IPS-18a (cell line): ENCODE results near the gene NLRC3.

Experiments
- H3K27ac ChIP-seq: one replicate; pipeline ENCODE4 v1.5.1; 2013; ENCODE audit warnings: low read length
- H3K27me3 ChIP-seq: one replicate; pipeline ENCODE4 v1.6.1; 2013; ENCODE audit warnings: mild to moderate bottlenecking, low read length; ENCODE audit not compliant: control insufficient read depth, insufficient read depth
- H3K36me3 ChIP-seq: one replicate; pipeline ENCODE4 v1.6.1; 2013; ENCODE audit warnings: low read depth, low read length; ENCODE audit not compliant: control insufficient read depth
- H3K4me1 ChIP-seq: one replicate; pipeline ENCODE4 v1.6.1; 2013; ENCODE audit warnings: low read depth, low read length; ENCODE audit not compliant: control insufficient read depth
- H3K4me3 ChIP-seq: one replicate; pipeline ENCODE4 v1.5.1; 2013; ENCODE audit warnings: low read length
- H3K9ac ChIP-seq: one replicate; pipeline ENCODE4 v1.6.1; 2013; ENCODE audit warnings: mild to moderate bottlenecking, low read length, moderate library complexity
- H3K9me3 ChIP-seq: one replicate; pipeline ENCODE4 v1.6.1; 2013; ENCODE audit warnings: low read depth, low read length; ENCODE audit not compliant: control insufficient read depth

Gene NLRC3

GRCh38 chr16:3550851-3551847, 26.1 kb downstream of the NLRC3 start:
- Histone ChIP-seq H3K27me3 (no peaks in the 10 kb centered on the region), H3K36me3 (no peaks in the 10 kb centered on the region), H3K9ac (no peak overlapping the region), H3K27ac (no peak overlapping the region), H3K9me3 (no peaks in the 10 kb centered on the region), H3K4me1 (peaks cover 22% of the 10 kb centered on the region), H3K4me3 (no peak overlapping the region)

GRCh38 chr16:3549906-3550305, 27.3 kb downstream of the NLRC3 start:
- Histone ChIP-seq H3K27me3 (no peaks in the 10 kb centered on the region), H3K4me3 (no peak overlapping the region)

GRCh38 chr16:3548859-3549258, 28.3 kb downstream of the NLRC3 start:
- Histone ChIP-seq H3K36me3 (no peaks in the 10 kb centered on the region), H3K4me1 (peaks cover 13% of the 10 kb centered on the region), H3K9me3 (no peaks in the 10 kb centered on the region), H3K27ac (no peak overlapping the region), H3K4me3 (no peak overlapping the region), H3K9ac (no peak overlapping the region), H3K27me3 (no peaks in the 10 kb centered on the region)

More at GRCh38 chr16:3549906-3550305, 27.3 kb downstream of the NLRC3 start:
- Histone ChIP-seq H3K9ac (no peak overlapping the region), H3K9me3 (no peaks in the 10 kb centered on the region), H3K36me3 (no peaks in the 10 kb centered on the region), H3K27ac (no peak overlapping the region), H3K4me1 (peaks cover 22% of the 10 kb centered on the region)

GRCh38 chr16:3548445-3548844, 28.8 kb downstream of the NLRC3 start:
- Histone ChIP-seq H3K9me3 (no peaks in the 10 kb centered on the region), H3K36me3 (no peaks in the 10 kb centered on the region), H3K4me1 (peaks cover 13% of the 10 kb centered on the region), H3K4me3 (no peak overlapping the region), H3K27ac (no peak overlapping the region), H3K27me3 (no peaks in the 10 kb centered on the region), H3K9ac (no peak overlapping the region)

- H3K4me3 ChIP-seq: no peak overlapping the region
- no peak overlapping the region for H3K27ac ChIP-seq
- H3K27me3 ChIP-seq: no peaks in the 10 kb centered on the region
- peaks cover 6% of the 10 kb centered on the region for H3K4me1 ChIP-seq
- H3K36me3 ChIP-seq: no peaks in the 10 kb centered on the region
- no peaks in the 10 kb centered on the region for H3K9me3 ChIP-seq
- H3K9ac ChIP-seq: no peak overlapping the region
These were observed 30.1 kb downstream of the NLRC3 start for GRCh38 chr16:3546986-3547682.

GRCh38 chr16:3542601-3543373, 34.4 kb downstream of the NLRC3 start:
- Histone ChIP-seq H3K4me3 (no peak overlapping the region), H3K27me3 (no peaks in the 10 kb centered on the region), H3K36me3 (peaks cover 4% of the 10 kb centered on the region), H3K4me1 (peaks cover 13% of the 10 kb centered on the region), H3K9me3 (no peaks in the 10 kb centered on the region), H3K27ac (no peak overlapping the region), H3K9ac (no peak overlapping the region)

- no peaks in the 10 kb centered on the region for H3K9me3 ChIP-seq
- H3K27ac ChIP-seq: no peak overlapping the region
- no peaks in the 10 kb centered on the region for H3K27me3 ChIP-seq
- peaks cover 4% of the 10 kb centered on the region for H3K36me3 ChIP-seq
- no peak overlapping the region for H3K4me3 ChIP-seq
- no peak overlapping the region for H3K9ac ChIP-seq
- peaks cover 13% of the 10 kb centered on the region for H3K4me1 ChIP-seq
These were observed 35.6 kb downstream of the NLRC3 start for GRCh38 chr16:3541527-3542155.

GRCh38 chr16:3538222-3538621, 39.0 kb downstream of the NLRC3 start:
- no peak overlapping the region for H3K27ac ChIP-seq
- H3K4me3 ChIP-seq: no peak overlapping the region
- H3K9me3 ChIP-seq: no peaks in the 10 kb centered on the region
- no peak overlapping the region for H3K9ac ChIP-seq
- no peaks in the 10 kb centered on the region for H3K27me3 ChIP-seq
- H3K36me3 ChIP-seq: peaks cover 9% of the 10 kb centered on the region
- peaks cover 13% of the 10 kb centered on the region for H3K4me1 ChIP-seq

GRCh38 chr16:3536851-3537250, 40.4 kb downstream of the NLRC3 start:
- no peaks in the 10 kb centered on the region for H3K9me3 ChIP-seq
- H3K36me3 ChIP-seq: peaks cover 16% of the 10 kb centered on the region
- H3K4me3 ChIP-seq: no peak overlapping the region
- H3K27me3 ChIP-seq: no peaks in the 10 kb centered on the region
- H3K27ac ChIP-seq: no peak overlapping the region
- no peak overlapping the region for H3K9ac ChIP-seq
- H3K4me1 ChIP-seq: peaks cover 4% of the 10 kb centered on the region

- Histone ChIP-seq H3K36me3 (peaks cover 16% of the 10 kb centered on the region), H3K4me1 (no peaks in the 10 kb centered on the region), H3K9me3 (no peaks in the 10 kb centered on the region), H3K27ac (no peak overlapping the region), H3K9ac (no peak overlapping the region), H3K4me3 (no peak overlapping the region), H3K27me3 (no peaks in the 10 kb centered on the region)
These were observed 40.9 kb downstream of the NLRC3 start for GRCh38 chr16:3536271-3536731.

GRCh38 chr16:3534126-3534525, 43.1 kb downstream of the NLRC3 start:
- no peaks in the 10 kb centered on the region for H3K9me3 ChIP-seq
- H3K4me1 ChIP-seq: no peaks in the 10 kb centered on the region
- no peak overlapping the region for H3K9ac ChIP-seq
- no peak overlapping the region for H3K27ac ChIP-seq
- H3K36me3 ChIP-seq: peaks cover 16% of the 10 kb centered on the region
- no peaks in the 10 kb centered on the region for H3K27me3 ChIP-seq
- H3K4me3 ChIP-seq: no peak overlapping the region
